LoVo (cell line): ENCODE data around the gene CCNG2.

Experiments used
- DNase-seq: peaks from one replicate; pipeline ENCODE4 v3.0.0-alpha.2; 2016; ENCODE audit warnings: low spot score

CCNG2 gene

DNA sequence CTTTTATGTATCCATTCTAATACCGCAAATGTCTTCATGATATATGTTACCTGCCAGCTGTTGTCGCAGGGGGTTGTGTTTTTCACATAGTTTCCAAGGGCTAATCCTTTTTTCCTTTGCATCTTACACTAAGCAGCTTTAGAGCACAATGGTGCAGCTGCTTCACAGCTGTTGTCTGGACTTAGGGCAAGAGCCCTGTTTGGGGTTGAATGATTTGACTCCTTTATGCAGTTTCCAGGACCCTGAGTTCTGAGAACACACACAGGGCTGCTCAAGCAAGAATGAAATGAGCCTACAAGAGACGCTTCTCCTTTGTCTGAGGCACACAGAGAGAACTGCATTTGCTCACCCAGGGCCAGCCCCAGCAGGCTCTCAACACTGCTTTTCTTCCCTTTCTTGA is 20.2 kb downstream of the CCNG2 start:
- no peak for DNase-seq

DNA sequence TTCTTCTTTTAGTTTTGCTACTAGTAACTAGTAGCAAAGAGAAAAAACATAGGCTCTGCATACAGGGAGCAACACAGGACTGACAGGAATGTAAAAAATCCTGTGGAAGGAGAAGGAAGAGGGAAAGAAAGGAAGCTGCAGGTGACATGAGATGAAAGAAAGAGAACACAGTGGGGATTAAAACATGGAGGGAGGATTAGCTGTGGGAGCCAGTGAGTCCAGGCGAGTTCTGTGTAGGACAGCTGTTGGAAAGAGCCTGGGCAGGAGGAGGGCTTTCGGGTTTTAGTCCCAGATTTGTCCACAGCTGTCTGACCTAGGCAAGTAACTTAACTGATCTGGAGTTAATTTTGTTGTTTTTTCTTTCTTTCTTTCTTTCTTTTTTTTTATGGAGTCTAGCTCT is 21.6 kb downstream of the CCNG2 start:
- DNase-seq, result no peak

DNA sequence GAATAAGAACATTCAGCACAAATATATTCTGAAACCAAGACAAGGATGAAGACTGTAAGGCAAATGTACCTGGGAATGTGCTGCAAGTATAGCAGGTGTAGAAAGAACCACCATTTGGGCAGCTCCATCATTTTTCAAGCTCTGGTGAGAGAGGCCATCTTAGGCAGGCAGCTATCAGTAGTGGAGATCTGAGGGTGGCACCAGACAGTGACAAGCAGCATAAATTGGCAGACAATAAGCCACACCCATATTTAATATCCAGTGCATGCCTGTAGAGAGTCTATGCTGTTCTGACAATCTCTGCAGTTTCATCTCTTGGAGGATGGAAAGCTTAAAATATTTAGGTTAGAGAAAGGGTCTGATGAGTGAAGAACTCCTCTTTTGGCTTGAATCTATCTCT is 22.5 kb downstream of the CCNG2 start:
- DNase-seq, result no peak

DNA sequence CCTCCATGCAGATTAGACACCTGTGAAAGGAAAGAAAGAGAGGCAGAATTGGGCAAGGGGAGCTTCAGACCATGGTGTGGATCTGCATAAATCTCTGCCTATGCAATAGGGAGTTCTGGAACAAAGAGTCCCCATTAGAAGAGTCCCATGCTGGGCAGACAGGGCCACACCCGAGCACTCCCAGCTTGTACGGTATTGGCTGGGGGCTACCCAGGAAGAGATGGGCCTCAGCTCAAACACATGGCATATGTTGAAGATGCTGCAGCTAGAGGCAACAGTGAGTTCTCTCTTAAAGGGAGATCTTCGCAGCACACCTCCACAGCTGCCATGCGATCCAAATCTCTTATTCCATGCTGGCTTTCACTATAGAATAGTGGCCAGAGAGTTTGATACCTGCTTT is 24.7 kb downstream of the CCNG2 start:
- DNase-seq, result no peak

DNA sequence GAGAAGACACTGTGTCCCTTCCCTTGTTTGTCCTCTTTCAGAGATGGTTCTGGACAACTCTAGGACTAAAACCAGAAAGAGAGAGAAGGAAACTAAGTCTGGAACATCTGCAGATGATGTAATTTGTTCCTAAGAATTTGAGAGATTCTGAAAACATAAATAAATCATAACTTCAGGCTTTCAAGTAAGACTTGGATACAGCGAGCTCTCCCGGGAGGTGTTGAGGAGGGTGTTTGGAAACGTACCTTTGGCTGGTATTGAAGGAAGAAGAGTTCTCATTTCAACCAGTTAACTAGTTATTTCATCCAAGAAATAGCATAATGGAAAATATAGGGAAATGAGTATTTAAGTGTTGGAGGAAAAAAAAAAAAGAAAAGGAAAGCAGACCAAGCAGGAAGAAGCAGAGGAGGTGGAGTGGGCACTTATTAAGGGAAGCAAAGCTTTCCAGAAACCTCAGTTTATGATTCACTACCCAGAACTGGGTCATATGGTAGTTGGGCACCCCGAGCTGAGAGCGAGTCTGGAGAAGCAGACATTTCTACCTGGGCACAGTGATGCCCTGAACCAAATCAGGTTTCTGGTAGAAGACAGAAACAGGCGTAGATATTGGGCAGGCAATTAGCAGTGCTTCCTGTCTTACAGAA is 26.9 kb downstream of the CCNG2 start:
- DNase-seq, result no peak

DNA sequence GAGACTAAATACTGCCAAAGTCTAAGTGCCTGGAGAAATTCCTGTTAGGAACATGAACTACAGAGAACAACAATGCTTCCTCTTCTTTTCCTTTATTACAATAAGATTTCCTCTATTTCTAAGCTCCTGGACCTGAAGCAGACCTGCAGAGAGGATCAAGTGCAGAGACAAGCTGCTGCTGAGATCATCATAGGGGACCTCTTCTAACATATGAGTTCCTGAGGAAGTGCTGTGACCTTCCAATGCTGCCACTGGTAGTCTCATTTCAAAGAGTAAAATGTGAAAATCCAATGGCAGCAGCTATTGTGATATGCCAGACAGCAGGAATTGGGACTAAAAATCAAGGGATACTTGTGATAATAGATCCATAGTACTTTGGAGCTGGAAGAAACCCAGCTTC is 28.0 kb downstream of the CCNG2 start:
- DNase-seq, result no peak

DNA sequence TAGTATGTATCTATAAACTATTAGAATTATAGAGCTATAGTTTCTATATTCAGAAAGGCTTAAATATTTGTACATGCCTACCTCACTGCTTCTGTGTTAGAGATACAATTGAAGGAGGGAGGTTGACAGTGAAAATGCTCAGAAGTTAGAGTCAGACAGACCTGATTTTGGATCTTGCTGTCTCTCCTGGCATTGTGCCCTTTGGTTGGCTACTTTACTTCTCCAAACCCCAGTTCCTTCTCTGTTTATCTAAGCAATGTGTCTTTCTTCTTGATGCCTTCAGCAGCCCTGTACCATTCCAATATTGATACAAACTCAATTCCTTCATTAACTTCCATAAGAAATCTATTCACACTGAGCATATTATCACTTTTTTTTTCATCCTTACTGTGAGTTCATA is 28.7 kb downstream of the CCNG2 start:
- DNase-seq, result no peak

DNA sequence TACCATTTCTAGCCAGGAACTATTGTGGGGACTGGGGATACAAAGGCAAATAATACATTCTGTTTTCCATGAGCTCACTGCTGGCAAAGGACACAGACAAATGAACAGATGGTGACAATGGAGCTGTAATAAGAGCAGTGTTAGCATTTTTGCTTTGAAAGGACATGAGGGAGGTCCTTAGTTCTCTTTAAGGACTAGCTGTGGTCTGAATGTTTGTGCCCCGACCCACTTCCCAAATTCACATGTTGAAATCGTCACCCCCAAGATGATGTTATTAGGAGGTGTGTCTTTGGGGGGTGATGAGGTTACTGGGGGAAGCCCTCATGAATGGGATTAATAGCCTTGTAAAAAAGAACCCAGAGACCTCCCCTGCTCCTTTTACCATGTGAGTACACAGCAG is 30.3 kb downstream of the CCNG2 start:
- no peak for DNase-seq

DNA sequence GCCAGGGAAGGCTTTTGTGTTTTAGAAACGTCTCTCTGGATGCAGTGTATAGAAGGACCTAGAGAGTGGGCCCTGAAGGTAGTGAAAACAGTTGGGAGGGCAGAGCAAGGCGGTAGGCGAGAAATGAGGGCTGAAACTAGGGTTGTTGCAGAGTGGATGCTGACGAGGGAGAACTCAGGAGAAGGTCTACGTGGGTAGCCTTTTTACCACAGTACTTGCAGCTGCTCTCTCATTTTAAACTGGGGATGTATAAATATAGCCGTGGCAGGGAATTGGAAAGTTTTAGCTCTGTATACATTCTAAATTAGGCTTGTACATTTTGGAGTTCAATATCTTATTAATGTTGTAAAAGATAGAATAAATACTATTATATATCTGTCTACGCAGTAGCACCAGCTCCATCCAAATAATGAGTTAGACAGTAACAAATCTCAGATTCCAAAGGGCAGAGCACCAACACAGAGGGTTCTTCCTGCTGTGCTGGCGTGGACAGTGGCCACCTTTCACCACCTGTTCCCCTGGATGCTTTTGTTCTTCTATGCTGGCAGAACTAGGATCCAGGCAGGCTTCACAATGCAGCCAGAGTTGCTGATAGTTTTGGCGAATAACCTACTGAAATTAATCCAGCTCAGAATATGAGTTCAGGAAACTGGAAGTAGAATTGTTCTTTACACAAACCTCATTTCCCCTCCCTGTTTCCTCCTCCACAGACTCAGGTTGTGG is 31.7 kb downstream of the CCNG2 start:
- no peak for DNase-seq

DNA sequence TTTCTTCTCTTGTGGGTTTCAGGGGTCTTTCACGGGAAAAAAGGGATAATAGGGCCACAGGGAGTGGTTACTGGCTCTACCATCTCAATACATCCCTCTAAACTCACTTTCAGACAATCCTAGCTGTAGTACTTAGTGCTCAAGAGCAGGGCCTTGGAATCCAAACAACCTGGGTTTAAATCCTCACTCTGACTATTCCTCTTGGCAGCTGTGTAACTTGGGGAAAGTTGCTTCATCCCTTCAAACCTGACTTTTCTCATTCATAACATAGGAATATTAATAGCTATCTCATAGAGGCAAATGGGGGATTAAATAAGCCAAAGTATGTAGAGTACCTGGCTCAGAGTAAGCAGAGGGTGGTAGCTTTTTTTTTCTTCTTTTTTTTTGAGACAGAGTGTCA is 32.4 kb downstream of the CCNG2 start:
- DNase-seq, result no peak

DNA sequence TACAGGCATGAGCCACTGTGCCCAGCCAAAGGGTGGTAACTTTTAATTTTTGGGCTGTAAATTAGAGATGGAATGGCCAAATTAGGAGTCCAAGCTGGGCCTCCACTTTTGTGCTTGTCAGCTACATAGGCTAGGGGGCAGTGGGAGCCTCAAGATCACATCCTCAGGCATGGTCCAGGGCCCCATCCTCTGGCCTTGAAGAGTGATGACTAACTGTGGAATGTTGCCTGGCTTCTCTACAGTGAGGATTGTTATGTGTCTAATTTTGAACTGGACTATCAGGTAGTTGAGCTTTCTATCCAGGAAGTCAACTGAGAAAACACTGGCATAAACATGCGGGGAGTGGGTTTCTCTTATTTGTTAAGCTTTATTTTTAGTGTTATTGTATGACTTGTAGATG is 33.0 kb downstream of the CCNG2 start:
- no peak for DNase-seq

DNA sequence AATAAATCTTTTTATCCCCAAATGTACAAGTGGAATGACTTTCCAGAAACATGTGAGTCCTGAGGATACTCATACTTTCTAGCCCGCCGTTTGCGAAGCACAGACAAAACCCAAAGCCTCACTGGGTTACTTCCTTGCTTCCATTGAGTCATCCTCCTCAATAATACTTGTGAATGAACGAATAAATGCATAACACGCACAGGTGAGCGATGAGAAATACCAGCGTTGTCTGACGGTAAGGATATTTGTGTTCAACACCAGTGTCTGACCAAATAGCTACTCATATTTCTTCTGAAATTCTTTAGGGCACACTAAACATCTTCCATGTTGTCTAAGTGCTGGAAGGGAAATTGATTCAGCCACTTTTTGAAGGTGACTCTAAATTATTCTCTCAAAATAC is 36.0 kb downstream of the CCNG2 start:
- no peak for DNase-seq

DNA sequence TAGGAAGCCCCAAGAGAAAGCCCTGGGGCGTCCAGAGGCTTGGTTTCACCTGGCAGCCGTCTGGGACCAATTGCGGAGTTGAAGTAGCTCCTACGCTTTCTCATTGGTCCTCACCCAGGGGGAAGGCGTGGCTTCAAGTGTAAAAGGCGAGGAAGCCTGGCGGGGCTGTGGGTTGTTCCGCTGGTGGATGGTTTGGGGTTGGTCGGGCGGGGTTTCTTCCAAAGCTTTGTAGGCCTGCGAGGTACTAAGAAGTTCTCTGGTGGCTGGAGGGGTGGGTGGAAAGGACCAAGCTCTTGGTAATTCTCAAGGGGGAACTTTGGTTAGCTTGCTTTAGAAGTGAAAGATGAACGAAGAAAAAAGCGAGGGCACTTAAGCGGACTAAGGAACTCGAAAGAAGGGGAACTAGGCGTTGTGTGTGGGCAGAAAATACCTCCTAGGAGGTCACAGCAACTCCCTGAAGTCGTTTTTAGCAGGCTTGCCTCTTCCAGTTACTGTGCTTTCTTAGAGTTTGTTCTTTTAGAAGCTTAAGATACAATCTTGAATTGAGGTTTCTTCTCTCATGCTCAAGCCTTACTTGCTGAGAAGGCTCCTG is 36.6 kb downstream of the CCNG2 start:
- no peak for DNase-seq

DNA sequence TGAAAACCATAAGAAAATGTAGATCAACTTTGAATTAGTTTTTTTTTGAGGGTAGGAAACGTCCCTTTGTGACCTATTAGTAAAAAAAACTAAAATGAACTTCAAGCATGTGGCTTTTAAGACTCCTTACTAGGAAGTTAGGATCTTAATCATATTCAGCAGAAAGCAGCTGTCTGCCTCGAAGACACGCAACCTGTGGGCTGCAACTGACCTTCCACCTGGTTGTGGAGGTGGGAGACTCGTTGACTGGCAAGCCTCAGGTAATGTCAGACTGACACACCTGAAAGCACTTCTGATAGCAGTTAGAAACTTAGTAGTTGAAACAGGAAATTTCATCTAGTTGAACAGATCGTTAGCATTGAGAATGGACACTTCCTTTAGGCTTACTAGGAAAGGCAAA is 37.4 kb downstream of the CCNG2 start:
- DNase-seq, result no peak

DNA sequence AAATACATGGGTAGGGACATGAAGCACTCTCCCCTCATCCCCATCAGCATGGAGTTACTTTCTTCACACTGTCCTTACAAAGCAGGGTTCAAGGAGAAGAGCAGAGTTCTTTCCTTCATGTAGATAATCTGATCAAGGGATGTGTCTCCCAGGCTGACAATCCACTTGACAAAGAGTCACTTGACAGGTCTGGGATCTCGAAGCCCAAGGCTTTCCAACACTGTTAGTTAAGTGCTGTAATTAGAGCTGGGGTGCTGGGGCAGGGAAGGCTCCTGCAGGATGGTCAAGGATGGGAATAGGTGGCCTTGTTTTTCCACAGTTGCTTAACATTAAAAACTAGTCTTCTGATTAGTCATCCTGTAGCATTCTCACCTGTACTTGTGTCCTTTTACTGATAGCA is 38.0 kb downstream of the CCNG2 start:
- DNase-seq, result no peak

DNA sequence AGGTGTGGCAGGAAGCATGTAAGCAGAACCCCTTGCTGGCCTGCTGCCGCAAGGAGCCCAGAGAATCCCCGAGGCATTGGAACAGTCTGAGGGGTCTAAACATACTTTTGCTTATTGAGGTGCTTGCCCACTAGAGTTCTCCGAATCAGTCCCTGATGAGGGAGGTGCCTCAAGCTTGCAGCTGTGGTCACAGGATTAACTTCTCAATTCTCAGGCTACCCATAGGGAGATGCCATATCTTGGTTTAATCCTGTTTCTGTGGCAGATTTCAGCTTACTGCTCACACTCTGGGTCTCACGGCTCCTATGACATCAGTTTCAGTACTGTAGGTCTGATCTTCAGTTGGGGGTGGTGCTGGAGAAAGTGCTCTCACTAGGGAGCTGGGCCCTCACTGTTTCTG is 39.9 kb downstream of the CCNG2 start:
- no peak for DNase-seq

DNA sequence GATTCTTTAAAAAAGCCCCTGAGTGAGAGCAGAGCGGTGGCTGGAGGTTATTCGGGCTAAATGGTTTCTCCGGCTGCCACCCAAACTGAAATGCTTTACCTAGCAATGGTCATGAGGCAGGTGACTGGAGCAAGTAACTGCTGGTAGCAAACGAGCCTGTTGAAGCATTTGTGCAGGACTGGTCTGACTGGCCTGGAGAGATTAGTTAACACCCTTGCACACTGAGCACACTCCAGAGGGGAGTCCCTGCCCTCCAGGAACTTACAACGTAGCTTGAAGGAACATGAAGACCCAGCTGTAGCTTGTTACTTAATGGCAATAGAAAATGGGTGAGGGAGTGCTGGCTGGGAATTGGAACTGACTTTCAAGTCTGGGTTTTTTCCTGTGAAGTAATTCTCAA is 40.4 kb downstream of the CCNG2 start:
- no peak for DNase-seq

DNA sequence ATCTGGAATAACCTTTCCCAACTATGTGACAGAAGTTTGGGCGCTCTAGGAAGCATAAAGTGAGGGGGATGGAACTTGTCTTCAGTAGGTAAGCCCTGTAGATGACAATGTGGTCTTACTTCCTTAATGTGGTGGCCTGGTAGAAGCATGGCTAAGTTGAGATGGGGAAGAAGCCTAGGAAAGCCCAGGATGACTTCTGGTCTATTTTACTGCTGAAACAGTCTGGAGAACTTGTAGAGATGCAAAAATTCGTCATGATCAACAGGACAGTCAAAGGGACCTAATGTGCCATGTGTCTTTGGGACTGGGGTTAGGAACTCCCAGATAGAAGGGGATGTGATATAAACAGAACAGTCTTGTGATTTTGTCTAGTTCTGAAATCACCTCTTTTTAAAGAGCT is 40.8 kb downstream of the CCNG2 start:
- no peak for DNase-seq

DNA sequence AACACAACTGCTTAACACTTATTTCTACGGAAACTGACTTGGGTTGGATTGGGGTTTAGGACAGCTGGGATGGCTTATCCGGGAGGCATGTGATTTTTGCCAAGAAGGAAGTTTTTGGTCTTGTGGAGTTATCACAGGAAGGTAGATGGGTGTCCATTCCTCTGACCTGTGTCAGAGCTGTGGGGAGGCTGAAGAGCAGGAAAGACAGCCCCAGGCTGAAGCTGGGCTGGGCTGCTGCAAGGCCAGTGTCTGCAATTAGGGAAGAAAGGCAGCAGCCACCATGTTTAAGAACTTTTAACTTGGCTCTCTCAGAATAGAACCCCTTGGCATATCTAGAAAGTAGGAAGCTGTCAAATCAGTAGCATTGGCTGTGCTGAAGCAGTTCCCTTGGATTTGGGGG is 42.3 kb downstream of the CCNG2 start:
- DNase-seq, result no peak

DNA sequence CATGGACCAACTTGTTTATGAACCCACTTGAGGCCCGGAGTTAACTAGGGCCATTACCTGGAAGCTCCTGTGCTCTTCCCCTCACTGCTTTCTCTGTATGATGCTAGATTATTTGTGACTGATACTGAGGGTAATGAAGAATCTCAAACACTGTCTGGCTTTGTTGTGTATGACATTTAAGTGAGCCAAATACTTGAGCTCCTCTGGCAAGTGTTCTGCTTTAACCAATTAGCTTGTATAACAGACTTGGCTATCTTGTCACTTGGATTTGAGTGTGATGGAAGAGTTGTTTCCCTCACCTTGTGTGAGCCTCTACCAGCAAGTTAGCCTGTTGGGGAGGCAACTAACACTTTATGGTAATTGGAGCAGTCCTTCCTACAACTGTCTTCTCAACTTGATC is 42.7 kb downstream of the CCNG2 start:
- no peak for DNase-seq

DNA sequence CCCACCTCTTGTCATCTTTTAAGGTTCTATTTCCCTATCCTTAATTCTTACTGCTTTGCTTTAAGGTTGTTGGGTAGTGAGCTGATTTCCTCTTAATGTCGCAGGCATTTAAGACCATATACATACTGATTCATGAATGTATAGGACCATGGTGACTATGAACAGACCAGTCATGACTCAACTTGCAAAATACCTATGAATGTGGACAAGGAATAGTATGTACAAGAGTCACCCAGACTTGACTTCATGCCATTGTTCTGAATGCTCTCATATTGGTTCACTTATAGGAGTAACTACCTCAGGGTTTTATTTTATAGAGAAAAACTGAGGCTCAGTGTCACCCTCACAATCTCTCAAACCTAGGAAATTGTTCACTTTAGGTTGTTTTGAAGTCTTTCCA is 44.3 kb downstream of the CCNG2 start:
- no peak for DNase-seq

DNA sequence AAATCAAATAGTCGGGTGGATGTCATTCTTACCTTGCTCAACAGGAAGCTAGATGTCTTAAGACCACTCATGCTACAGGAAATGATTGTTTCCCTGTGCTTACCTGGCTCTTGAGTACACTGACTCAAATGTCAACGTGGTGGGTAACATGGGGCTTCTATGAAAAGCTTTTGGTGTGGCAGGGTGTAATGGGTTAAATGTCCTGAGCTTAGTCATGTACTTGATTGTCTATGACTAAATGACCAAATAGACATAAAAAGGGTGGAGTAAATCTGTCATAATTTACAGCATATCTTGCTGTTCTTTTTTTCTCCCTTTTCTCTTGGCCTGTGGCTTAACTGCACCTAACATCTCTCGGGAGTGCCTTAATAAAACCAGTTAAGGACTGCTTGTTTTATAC is 44.9 kb downstream of the CCNG2 start:
- peak; percentile 42 for DNase-seq

DNA sequence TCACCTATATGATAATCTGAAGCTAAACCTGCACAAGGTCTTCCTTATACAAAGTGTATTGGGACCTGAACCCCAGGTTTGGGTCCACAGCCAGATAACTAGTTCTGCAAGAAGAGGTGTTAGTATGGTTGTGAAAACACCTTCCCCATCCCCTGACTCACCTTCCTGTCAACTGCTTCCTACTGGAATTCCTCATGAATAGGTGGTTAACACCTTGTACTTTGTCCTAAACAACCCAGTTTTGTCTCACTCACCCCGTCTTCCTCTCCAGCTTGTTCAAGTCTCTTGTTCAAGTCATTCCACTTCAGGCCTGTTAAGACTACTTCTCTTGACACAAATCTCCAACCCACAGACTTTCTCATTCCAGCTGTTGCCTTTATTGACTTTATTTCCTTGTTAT is 45.5 kb downstream of the CCNG2 start:
- DNase-seq, result peak; percentile 41
